A673 (cell line): ENCODE measurements around the gene MYO1D. TPM values are rescaled to one million over a fixed set of nuclear protein-coding genes. Genes with fewer than 3 reads are reported as not detected.

Experiments
- BruUV-seq: library from RNA; stranded (reverse); fragments of 400-500 nt; replicated peaks from 2 replicates; lab custom pipeline; 2021; lab: Mats Ljungman, UMichigan
- CTCF ChIA-PET: fragments of 300-600 bp; sonication (Branson Sonifier 250); formaldehyde crosslinking; loops from one replicate; lab custom pipeline; 2022; ENCODE audit warnings: antibody characterized with exemption; lab: Charles Lee
- POLR2A ChIA-PET: fragments of 300-600 bp; sonication (Branson Sonifier 250); formaldehyde crosslinking; loops from one replicate; lab custom pipeline; 2022; ENCODE audit warnings: antibody characterized with exemption; ENCODE audit not compliant: low non-redundant PET; lab: Charles Lee
- DNase-seq: peaks from one replicate; pipeline ENCODE4 v3.0.0-alpha.2; 2015; ENCODE audit warnings: low spot score
- H3K27ac ChIP-seq: fragments of 200-600 bp; sonication (generic); 2 replicates; pipeline ENCODE4 v1.5.1; 2016; ENCODE audit warnings: mixed run types, low read depth, mild to moderate bottlenecking, mixed read lengths, antibody characterized with exemption, low read length; ENCODE audit not compliant: poor library complexity, severe bottlenecking
- H3K27me3 ChIP-seq: fragments of 200-600 bp; sonication (generic); replicated peaks from 2 replicates; pipeline ENCODE4 v1.6.1; 2017; ENCODE audit warnings: mixed run types, low read depth, mild to moderate bottlenecking, mixed read lengths, antibody characterized with exemption, low read length; ENCODE audit not compliant: insufficient read depth, poor library complexity
- H3K36me3 ChIP-seq: fragments of 200-600 bp; sonication (generic); 2 replicates; pipeline ENCODE4 v1.6.1; 2016; ENCODE audit warnings: mixed run types, mild to moderate bottlenecking, mixed read lengths, antibody characterized with exemption, low read length; ENCODE audit not compliant: insufficient read depth, poor library complexity, severe bottlenecking
- H3K4me1 ChIP-seq: fragments of 200-600 bp; sonication (generic); 2 replicates; pipeline ENCODE4 v1.6.1; 2017; ENCODE audit warnings: mixed run types, mild to moderate bottlenecking, mixed read lengths, antibody characterized with exemption, low read length; ENCODE audit not compliant: insufficient read depth, poor library complexity, severe bottlenecking
- H3K4me3 ChIP-seq: fragments of 200-600 bp; sonication (generic); 2 replicates; pipeline ENCODE4 v1.5.1; 2016; ENCODE audit warnings: low read depth, mixed run types, mild to moderate bottlenecking, mixed read lengths, low read length; ENCODE audit not compliant: poor library complexity, severe bottlenecking
- H3K9me3 ChIP-seq: fragments of 200-600 bp; sonication (generic); 2 replicates; pipeline ENCODE4 v1.6.1; 2016; ENCODE audit warnings: mixed run types, low read depth, mild to moderate bottlenecking, mixed read lengths, antibody characterized with exemption, low read length; ENCODE audit not compliant: poor library complexity, severe bottlenecking
- EZH2 ChIP-seq: fragments of 200-600 bp; sonication (generic); IDR thresholded peaks from 2 replicates; pipeline ENCODE4 v1.6.1; 2017; ENCODE audit warnings: borderline replicate concordance, low read depth, mild to moderate bottlenecking, mixed read lengths, antibody characterized with exemption, low read length; ENCODE audit not compliant: poor library complexity, severe bottlenecking
- intact Hi-C: fragments of 100-400 bp; cut with micrococcal nuclease; formaldehyde crosslinking; loops from one replicate; pipeline ENCODE4 v1.10.0; 2022; ENCODE audit not compliant: unreplicated experiment
- total RNA-seq: library from RNA; stranded (reverse); gene quantifications from 2 replicates; pipeline ENCODE4 v1.2.3, GENCODE V29; 2021
- TF ChIP-seq, protein P1 (sequence below): fragments of 300-800, 200-600 bp; sonication (generic); conservative IDR thresholded peaks from 2 replicates; pipeline ENCODE4 v1.5.1; 2017; ENCODE audit warnings: low read depth, mild to moderate bottlenecking, antibody characterized with exemption, low read length, moderate library complexity, mixed read lengths

Gene MYO1D
- total RNA-seq, 1 experiment from 2014 or later, result 10.4 TPM

DNA sequence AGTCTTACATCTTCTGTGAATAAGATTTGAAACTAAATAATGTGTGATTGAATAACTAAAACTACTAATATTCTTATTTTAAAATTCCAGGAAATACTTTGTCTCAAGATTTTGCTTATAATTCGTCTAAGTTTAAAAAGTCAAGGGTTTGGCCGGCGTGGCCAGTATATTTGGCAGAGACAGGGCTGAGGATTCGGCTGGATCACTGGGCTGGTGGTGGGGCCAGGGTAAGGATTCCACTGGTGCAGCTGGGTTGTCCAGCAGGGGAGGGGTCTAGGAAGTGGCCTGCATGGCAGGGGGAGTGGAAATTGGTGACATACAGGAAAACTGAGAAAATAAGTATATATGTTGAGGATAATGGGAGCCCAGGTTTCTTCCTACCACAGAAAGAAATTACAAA is 75.7 kb downstream of the MYO1D start:
- BruUV-seq, result no TSS peak
- Histone ChIP-seq H3K27ac (no peak overlapping the region), H3K9me3 (no peaks in the 10 kb centered on the region), H3K4me1 (peaks cover 8% of the 10 kb centered on the region), H3K36me3 (no peaks in the 10 kb centered on the region), H3K4me3 (no peak overlapping the region), H3K27me3 (no peaks in the 10 kb centered on the region)
- ChIA-PET POLR2A (no interaction called here), CTCF (no interaction called here)
- TF ChIP-seq, protein P1, sequence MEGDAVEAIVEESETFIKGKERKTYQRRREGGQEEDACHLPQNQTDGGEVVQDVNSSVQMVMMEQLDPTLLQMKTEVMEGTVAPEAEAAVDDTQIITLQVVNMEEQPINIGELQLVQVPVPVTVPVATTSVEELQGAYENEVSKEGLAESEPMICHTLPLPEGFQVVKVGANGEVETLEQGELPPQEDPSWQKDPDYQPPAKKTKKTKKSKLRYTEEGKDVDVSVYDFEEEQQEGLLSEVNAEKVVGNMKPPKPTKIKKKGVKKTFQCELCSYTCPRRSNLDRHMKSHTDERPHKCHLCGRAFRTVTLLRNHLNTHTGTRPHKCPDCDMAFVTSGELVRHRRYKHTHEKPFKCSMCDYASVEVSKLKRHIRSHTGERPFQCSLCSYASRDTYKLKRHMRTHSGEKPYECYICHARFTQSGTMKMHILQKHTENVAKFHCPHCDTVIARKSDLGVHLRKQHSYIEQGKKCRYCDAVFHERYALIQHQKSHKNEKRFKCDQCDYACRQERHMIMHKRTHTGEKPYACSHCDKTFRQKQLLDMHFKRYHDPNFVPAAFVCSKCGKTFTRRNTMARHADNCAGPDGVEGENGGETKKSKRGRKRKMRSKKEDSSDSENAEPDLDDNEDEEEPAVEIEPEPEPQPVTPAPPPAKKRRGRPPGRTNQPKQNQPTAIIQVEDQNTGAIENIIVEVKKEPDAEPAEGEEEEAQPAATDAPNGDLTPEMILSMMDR, result no peak
- no peak for TF ChIP-seq EZH2
- DNase-seq, result no peak
- intact Hi-C loops, result no loop called here

DNA sequence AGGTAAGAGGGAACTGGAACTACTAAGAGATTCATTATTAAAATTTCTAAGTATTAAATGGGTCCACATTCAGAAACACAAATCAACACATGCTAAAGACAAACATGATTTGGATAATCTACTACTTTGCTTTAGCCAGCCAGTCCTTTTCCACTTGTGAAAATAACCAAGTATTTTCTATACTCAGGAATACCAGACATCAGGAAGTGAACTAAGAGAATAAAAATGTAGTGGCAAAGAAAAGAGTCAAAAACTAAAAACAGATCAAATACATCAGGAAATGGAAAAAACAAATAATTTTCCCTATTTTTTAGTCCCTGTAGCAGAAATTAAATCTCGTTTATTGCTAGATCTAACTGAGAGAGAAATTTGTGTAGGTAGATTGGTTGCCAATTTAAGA is 78.0 kb downstream of the MYO1D start:
- intact Hi-C loops, result no loop called here
- Histone ChIP-seq H3K4me3 (no peak overlapping the region), H3K36me3 (no peaks in the 10 kb centered on the region), H3K9me3 (no peaks in the 10 kb centered on the region), H3K4me1 (peaks cover 7% of the 10 kb centered on the region), H3K27me3 (no peaks in the 10 kb centered on the region), H3K27ac (no peak overlapping the region)
- TF ChIP-seq EZH2, result no peak
- TF ChIP-seq, protein P1, result no peak
- ChIA-PET POLR2A (no interaction called here), CTCF (no interaction called here)
- BruUV-seq, result no TSS peak
- DNase-seq, result no peak

DNA sequence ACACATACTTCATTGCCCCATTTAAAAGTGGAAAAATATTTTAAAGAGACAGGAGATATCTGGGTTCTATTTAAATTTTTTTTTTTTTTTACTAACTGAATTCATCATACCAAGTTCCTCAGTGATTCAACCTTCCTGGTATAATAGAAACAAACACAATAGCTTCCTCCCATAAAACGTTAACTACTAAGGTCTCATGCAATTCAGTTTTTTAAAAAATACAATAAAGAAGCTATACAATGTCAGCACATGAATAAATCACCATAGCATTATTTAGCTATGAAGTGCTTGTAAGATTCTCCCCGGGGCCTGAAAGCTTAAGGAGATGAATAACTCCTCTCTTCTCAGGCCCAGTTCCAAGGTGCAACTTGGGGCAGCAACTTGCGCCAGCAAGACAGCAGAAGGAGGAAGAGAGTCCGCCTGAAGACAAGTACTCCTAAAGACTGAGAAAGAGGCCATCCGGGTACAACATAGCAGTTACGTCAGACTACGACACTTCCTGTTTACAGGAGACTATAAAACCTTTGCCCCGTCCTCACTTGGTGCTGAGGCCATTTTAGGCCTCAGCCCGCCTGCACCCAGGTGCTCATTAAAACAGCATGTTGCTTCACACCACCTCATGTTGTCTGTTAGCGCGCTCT is 81.5 kb downstream of the MYO1D start:
- intact Hi-C loops, result no loop called here
- no TSS peak for BruUV-seq
- ChIA-PET POLR2A (no interaction called here), CTCF (no interaction called here)
- TF ChIP-seq EZH2, result no peak
- TF ChIP-seq, protein P1, result no peak
- Histone ChIP-seq H3K36me3 (no peaks in the 10 kb centered on the region), H3K4me3 (no peak overlapping the region), H3K27me3 (no peaks in the 10 kb centered on the region), H3K4me1 (no peaks in the 10 kb centered on the region), H3K9me3 (no peaks in the 10 kb centered on the region), H3K27ac (no peak overlapping the region)
- no peak for DNase-seq
